NCI-H2081 (cell line): Measurements from ENCODE around the gene ANAPC16.
"Not testable (repeated sequence)": the region's sequence is repeated elsewhere in the genome, so short reads cannot be mapped to it uniquely, and the experiment has no call there.

ENCODE experiments used
- DNase-seq, 2 experiments: peaks; one replicate each; lab custom pipeline; 2025; lab: John Stamatoyannopoulos, UW

The ANAPC16 gene

GRCh38 chr10:72215611-72216549, at the start of gene ANAPC16, which contains the start of gene ASCC1:
ANAPC16 (plus strand) TSS chr10:72216012; CDS start chr10:72223915, 7,903 bp downstream.
ASCC1 (minus strand) TSS chr10:72216276; CDS start chr10:72213298, 2,978 bp downstream.
- peak; percentile 80 to 85 for DNase-seq

DNA sequence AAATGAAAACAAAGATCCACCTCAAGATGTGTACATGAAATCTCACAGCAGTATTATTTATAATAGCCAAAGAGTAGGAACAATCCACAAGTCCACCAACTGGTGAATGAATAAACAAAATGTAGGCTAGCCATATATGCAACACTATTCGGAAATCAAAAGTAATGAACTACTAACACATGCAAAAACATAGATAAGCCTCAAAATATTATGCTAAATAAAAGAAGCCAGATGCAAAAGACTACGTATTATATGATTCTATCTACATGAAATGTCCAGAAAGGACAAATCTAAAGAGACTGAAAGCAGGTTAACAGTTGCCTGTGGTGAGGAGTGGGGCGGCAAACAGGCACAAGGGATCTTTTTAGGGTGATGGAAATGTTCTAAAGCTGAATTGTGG, 48.7 kb upstream of the ANAPC16 start:
- DNase-seq, result no peak

DNA sequence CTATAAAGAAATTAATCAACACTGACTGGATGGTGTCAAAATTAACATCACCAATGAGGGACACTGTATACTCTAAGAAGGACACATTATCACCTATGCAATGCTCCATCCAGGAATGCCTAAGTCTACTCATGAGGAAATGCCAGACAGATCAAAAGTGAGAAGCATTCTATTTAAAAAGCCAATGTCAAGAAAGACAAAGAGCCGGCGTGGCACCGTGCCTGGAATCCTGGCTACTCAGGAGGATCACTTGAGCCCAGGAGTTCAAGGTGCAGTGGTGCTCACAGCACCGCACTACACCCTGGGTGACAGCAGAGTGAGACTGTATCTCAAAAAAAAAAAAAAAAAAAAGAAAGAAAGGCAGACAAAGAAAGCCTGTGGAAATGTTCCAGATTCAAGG, 45.5 kb upstream of the ANAPC16 start:
- no peak for DNase-seq

- DNase-seq, result no peak
Observed at GRCh38 chr10:72170733-72171132, 45.1 kb upstream of the ANAPC16 start.

DNA sequence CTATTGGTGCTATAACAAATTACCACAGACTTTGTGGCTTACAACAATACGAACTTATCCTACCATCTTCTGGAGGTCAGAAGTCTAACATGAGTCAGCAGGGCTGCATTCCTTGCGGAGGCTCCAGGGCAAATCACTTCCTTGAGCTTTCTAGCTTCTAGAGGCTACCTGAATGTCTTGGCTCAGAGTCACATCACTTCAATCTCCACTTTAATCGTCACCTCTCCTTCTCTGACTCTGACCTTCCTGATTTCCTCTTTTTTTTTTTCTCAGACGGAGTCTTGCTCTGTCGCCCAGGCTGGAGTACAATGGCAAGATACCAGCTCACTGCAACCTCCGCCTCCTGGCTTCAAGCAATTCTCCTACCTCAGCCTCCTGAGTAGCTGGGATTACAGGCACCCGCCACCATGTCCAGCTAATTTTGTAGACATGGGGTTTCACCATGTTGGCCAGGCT, 44.6 kb upstream of the ANAPC16 start:
- DNase-seq, result no peak

DNA sequence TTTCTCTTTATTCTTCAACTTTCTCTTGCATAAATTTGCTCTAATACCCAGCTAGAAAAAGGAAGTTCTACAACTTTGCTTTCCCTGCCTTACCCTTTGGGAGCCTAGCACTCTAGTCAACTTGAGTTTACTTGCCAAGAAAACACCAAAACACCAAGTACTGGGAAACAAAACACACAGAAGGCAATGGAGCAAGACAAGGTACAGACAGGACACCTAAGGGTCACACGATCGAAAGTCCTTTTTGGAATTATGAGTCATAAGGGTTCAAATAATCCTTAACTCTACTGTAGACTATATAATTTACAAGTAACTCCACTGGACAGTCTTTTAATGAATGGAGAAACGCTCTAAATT, 42.6 kb upstream of the ANAPC16 start:
- no peak for DNase-seq

DNA sequence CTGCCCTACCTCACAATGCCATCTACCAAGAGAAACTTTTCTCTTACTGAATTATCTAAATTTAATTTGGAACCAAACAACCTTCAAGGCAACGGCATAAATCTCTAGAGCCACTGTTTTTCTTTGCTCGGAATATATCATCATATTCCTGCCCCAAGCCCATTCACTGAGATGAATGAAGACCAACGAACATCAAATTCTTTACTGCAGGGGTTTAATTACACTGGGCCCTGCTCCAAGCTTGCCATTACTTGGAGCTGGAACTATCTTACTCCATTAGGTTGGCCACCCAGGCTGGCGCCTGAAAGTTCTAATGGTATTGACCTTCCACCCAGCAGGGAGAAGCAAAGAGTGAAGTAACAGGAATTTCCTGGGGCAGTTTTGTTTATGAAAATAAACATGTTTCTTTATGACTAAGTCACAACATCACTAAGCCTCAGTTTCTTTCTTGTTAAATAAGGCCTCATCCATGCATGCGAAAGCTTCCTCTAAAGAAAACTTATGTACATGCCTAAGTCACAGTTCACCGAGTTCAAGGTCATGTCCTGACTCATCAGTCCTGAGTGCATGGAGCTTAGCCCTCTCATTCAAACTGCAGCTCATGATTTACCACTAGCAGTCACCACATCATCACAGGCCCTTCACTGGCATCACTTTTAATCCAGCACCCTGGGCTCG, 42.1 kb upstream of the ANAPC16 start:
- DNase-seq, result peak in 1 of 2 experiments; percentile 63

DNA sequence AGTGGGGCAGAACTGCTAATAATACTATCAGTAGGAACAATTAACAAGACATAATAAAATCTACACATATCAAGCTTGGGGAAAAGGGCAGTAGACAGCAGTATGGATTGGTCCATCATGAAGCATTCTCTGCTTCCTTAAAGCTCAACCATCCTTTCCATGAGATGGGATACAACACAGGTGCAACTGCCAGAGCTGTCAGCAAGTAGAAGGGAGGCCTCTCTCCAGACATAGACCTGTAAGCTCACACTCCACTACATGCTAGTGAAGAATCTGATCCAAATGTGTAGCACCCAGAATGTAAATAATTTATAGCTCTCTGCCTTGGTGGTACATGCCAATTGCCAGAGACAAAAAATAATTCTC, 41.5 kb upstream of the ANAPC16 start:
- DNase-seq, result no peak

- DNase-seq, result no peak
Observed at GRCh38 chr10:72175149-72175548, 40.7 kb upstream of the ANAPC16 start.

- no peak for DNase-seq
Observed at GRCh38 chr10:72176701-72177100, 39.1 kb upstream of the ANAPC16 start.

DNA sequence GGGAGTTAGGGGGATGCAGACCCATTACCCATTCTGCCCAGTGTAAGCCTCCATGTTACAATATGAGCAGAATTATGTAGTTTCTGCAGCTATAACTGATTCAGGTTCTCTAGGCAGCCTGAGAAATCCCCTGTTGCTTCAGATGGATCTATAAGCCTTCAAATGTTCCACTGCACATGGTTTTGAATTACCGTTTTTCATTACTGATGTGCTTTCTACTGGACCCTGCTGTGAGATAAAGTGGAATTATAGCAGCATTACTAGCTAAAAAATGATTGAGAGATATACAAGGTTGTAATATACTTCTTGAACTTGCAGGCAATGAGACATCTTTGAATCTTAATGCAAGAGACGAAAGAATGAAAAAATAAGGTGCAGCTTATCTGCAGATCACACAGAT, 38.4 kb upstream of the ANAPC16 start:
- no peak for DNase-seq

GRCh38 chr10:72184156-72184555, 31.7 kb upstream of the ANAPC16 start:
- DNase-seq, result no peak

GRCh38 chr10:72186258-72186981, 29.4 kb upstream of the ANAPC16 start:
- DNase-seq, result peak; percentile 28 to 74

DNA sequence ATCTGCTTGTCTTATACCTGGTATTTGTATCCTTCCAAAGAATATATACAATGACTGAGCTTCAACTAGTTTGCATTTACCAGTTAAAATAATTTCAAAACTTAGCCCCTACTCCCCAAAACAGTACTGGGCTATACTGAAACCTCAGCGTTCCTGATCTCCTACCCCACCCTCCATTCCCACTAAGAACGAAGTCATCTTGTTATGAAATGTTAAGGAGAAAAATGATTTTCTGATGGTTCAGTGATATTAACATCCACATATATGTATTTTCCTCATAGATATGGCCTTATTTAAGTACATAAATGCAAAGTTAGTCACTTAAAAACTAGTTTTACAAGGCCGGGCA, 28.9 kb upstream of the ANAPC16 start:
- no peak for DNase-seq

DNA sequence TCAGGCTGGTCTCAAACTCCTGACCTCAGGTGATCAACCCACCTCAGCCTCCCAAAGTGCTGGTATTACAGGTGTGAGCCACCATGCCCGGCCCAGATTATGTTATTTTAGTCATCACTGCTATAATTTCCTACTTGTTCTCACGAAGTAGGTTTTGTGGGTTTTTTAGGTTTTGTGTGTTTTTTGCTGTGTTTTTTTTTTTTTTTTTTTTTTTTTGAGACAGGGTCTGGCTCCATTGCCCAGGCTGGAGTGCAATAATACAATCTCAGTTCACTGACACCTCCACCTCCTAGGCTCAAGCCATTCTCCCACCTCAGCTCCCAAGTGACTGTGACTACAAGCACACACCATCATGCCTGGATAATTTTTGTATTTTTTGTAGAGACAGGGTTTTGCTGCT, 20.9 kb upstream of the ANAPC16 start:
- DNase-seq, result no peak

- DNase-seq, result no peak
Observed at GRCh38 chr10:72200883-72201282, 14.9 kb upstream of the ANAPC16 start.

GRCh38 chr10:72201293-72201692, 14.5 kb upstream of the ANAPC16 start:
- no peak for DNase-seq

DNA sequence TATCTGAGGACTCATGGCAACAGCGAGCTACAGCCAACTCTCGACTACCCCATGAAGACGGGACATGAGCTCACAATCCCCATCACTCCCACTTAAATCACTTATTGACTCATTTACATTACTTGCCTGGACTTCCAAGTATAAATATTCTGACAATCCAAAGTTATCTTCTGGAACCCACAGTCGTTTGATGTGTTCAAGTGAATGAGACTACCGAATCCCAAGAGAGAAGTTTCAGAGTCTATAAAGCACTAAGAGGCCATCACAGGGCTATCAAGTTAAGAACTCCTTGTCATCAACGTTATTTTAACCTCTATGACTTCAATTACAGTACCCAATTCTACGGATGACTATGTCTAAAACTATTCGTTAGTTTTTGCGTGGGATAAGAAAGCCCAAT, 11.5 kb upstream of the ANAPC16 start:
- DNase-seq, result no peak

DNA sequence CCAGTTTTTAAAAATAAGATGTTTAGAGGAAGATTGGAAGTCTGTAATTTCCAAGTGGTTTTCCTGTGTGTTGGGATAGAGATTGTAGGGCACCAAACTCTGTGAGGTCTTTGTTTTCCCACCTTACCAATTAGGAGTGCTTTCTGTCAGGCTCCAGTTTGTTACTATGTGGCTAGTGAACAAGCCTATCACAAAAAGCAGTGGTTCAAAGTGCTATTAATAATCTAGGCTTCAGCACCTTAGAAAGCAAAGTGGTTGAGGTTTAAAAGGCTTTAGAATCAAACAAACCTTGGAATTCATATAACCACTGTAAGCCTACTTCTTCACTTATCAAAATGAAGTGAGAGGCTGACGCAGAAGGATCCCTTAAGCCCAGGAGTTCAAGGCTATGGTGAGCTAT, 11.1 kb upstream of the ANAPC16 start:
- no peak for DNase-seq

DNA sequence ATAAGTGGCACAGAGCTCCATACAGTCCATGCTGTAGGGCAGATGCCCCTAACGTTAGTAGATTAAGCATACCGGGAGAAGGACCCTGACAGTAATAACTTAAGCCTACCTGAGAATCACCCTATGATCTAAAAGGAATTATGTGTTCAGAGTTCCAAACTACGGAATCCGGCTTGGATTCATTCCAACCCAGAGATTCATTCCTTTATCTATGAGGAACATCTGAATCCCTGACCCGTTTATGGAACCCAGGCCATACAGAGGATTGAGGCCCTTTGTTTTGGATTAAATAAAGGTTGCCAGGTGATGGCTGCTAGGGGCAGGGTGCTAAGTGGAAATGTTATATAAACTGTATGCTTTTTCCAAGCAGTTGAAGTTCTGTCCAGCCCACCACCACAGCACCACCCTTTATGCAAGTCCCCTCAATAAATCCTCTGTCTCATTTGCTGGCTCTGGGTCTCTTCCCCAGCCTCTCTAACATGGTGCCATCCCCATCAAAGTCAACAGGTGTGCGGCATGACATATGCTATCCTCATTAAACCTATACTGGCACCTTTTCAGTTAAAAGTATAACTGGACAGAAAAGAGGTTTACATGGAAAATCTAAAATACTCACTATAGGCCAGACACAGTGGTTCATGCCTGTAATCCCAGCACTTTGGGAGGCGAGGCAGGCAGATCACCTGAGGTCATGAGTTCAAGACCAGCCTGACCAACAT, 9.1 kb upstream of the ANAPC16 start:
- DNase-seq, result no peak

DNA sequence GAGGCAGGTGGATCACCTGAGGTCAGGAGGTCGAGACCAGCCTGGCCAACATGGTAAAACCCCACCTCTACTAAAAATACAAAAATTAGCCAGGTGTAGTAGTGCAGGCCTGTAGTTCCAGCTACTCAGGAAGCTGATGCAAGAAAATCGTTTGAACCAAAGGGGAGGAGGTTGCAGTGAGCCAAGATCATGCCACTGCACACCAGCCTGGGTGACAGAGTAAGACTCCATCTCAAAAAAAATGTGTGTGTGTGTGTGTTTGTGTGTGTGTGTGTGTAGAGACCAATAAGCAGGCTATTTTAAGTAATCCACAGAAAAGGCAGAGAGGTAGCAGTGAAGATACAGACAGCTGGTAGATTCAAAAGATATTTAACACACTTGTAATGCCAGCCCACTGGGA, 7.3 kb upstream of the ANAPC16 start:
- not testable (repeated sequence) for DNase-seq

DNA sequence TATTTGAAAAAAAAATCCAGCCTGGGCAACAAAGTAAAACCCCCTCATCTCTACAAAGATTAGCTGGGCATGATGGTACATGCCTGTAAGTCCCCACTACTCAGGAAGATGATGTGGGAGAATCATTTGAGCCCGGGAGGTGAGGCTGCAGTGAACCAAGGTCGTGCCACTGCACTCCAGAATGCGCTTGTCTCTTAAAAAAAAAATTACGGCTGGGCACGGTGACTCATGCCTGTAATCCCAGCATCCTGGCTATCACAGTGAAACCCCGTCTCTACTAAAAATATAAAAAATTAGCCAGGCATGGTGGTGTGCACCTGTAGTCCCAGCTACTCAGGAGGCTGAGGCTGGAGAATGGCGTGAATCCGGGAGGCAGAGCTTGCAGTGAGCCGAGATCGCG, 4.4 kb upstream of the ANAPC16 start:
- not testable (repeated sequence) for DNase-seq
